ENCODE data around the gene ZKSCAN2. TPM values are rescaled to one million over a fixed set of nuclear protein-coding genes. Genes with fewer than 3 reads are reported as not detected.

Gene ZKSCAN2
- polyA plus RNA-seq, 4 donors: 0.54 to 5.1 (median 0.89) TPM

DNA sequence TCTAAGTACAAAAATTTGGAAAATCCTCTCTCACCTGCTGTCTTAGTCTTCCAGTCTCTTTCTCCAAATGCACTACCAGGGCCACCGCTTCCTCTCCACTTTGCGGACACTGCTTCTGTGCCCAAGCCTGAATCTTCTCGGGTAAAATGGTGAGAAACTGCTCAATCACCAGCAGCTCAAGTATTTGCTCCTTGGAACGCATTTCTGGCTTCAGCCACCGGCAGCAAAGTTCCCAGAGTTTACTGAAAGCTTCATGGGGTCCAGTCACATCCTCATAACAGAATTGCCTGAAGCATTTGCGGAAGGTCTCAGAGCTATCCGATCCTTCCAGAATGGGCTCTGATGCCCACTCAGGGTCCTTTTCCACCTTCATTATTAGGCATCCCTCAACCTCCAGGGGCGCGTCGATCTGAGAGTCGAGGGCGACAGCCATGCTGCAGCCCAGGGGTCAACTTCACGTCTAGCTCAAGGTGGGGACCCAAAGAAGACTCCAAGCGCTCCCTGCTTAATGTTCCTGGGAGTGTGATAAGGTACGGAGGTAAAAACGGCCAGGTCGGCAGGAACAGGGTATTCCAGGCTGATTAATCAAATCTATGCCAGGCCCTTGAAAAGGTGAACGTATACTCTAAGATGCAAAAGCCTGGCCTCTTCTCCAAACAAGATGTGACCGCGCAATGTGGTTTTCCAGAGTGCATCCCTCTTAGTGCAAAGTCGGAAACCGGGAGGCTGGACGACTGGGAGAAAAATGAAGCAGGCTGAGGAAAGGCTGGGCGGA, 763 bp downstream of the ZKSCAN2 start:
- peak in 1 of 2 donors; percentile 15 for DNase-seq
- FAIRE-seq: no peak
- Histone ChIP-seq H3K4me1 (ENCODE audit: control insufficient read depth in 3 of 3, insufficient read depth in 2 of 3, low read depth in 1 of 3, low read length in 2 of 3) (peaks cover 7 to 11% (median 8%) of the 10 kb centered on the region in 3 donors), H3K27me3 (ENCODE audit: control insufficient read depth in 3 of 3, insufficient read depth in 3 of 3, low read length in 3 of 3) (no peaks in the 10 kb centered on the region), H3K27ac (ENCODE audit: low read depth in 1 of 3, low read length in 2 of 3) (peak overlapping the region; percentile 97 to 99 (median 98)), H3K4me3 (ENCODE audit: low read depth in 1 of 3, low read length in 3 of 3) (peak overlapping the region; percentile 64 to 91 (median 84)), H3K9me3 (ENCODE audit: control insufficient read depth in 2 of 2, insufficient read depth in 1 of 2, low read depth in 1 of 2, low read length in 1 of 2) (no peaks in the 10 kb centered on the region), H3K36me3 (ENCODE audit: control insufficient read depth in 3 of 3, insufficient read depth in 2 of 3, low read depth in 1 of 3, low read length in 3 of 3) (peaks cover 2 to 21% (median 3%) of the 10 kb centered on the region in 3 donors)
- WGBS, 3 donors: 3 to 4% (median 4%) methylated on average over 24 of the region's 24 CpGs

- Histone ChIP-seq H3K36me3 (ENCODE audit: control insufficient read depth in 3 of 3, insufficient read depth in 2 of 3, low read depth in 1 of 3, low read length in 3 of 3) (peaks cover 2 to 23% (median 6%) of the 10 kb centered on the region in 3 donors), H3K9me3 (ENCODE audit: control insufficient read depth in 2 of 2, insufficient read depth in 1 of 2, low read depth in 1 of 2, low read length in 1 of 2) (no peaks in the 10 kb centered on the region), H3K27me3 (ENCODE audit: control insufficient read depth in 3 of 3, insufficient read depth in 3 of 3, low read length in 3 of 3) (no peaks in the 10 kb centered on the region), H3K4me3 (ENCODE audit: low read depth in 1 of 3, low read length in 3 of 3) (no peak overlapping the region), H3K27ac (ENCODE audit: low read depth in 1 of 3, low read length in 2 of 3) (no peak overlapping the region), H3K4me1 (ENCODE audit: control insufficient read depth in 3 of 3, insufficient read depth in 2 of 3, low read depth in 1 of 3, low read length in 2 of 3) (peaks cover under 1 to 5% (median 4%) of the 10 kb centered on the region in 3 donors)
- 92 to 100% (median 98%) methylated on average over 2 of the region's 2 CpGs for WGBS, 3 donors
- FAIRE-seq: no peak
- DNase-seq: no peak
These were observed 4.3 kb downstream of the ZKSCAN2 start for GRCh38 chr16:25253322-25253721.

DNA sequence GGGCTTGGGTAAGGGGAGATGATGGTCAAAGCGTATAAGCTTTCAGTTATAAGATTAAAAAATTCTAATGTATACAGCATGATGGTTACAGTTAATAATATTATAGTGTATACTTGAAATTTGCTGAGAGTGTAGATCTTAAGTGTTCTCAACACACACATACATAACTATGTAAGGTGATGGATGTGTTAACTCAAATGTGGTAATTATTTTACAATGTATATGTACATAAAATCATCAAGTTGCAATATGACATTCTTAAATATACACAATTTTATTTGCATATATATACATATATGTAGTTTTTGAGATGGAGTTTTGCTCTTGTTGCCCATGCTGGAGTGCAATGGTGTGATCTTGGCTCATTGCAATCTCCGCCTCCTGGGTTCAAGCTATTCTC, 7.2 kb downstream of the ZKSCAN2 start:
- no peaks in the 10 kb centered on the region for H3K9me3 ChIP-seq (ENCODE audit: control insufficient read depth in 2 of 2, insufficient read depth in 1 of 2, low read depth in 1 of 2, low read length in 1 of 2)
- H3K36me3 ChIP-seq (ENCODE audit: control insufficient read depth in 3 of 3, insufficient read depth in 2 of 3, low read depth in 1 of 3, low read length in 3 of 3): peaks cover 2 to 30% (median 6%) of the 10 kb centered on the region in 3 donors
- FAIRE-seq (no peak), DNase-seq (no peak)
- H3K4me1 ChIP-seq (ENCODE audit: control insufficient read depth in 3 of 3, insufficient read depth in 2 of 3, low read depth in 1 of 3, low read length in 2 of 3): no peaks in the 10 kb centered on the region
- H3K27ac ChIP-seq (ENCODE audit: low read depth in 1 of 3, low read length in 2 of 3): no peak overlapping the region
- WGBS, 3 donors: 95 to 100% (median 97%) methylated on average over 2 of the region's 2 CpGs
- no peak overlapping the region for H3K4me3 ChIP-seq (ENCODE audit: low read depth in 1 of 3, low read length in 3 of 3)
- H3K27me3 ChIP-seq (ENCODE audit: control insufficient read depth in 3 of 3, insufficient read depth in 3 of 3, low read length in 3 of 3): no peaks in the 10 kb centered on the region

GRCh38 chr16:25235991-25236390, 21.7 kb downstream of the ZKSCAN2 start:
- FAIRE-seq (no peak), DNase-seq (no peak)
- WGBS, 3 donors: 83 to 89% (median 83%) methylated on average over 3 of the region's 3 CpGs
- Histone ChIP-seq H3K9me3 (ENCODE audit: control insufficient read depth in 2 of 2, insufficient read depth in 1 of 2, low read depth in 1 of 2, low read length in 1 of 2) (no peaks in the 10 kb centered on the region), H3K4me1 (ENCODE audit: control insufficient read depth in 3 of 3, insufficient read depth in 2 of 3, low read depth in 1 of 3, low read length in 2 of 3) (no peaks in the 10 kb centered on the region), H3K27me3 (ENCODE audit: control insufficient read depth in 3 of 3, insufficient read depth in 3 of 3, low read length in 3 of 3) (no peaks in the 10 kb centered on the region), H3K36me3 (ENCODE audit: control insufficient read depth in 3 of 3, insufficient read depth in 2 of 3, low read depth in 1 of 3, low read length in 3 of 3) (peaks cover 0 to 8% (median 0%) of the 10 kb centered on the region in 3 donors), H3K4me3 (ENCODE audit: low read depth in 1 of 3, low read length in 3 of 3) (no peak overlapping the region), H3K27ac (ENCODE audit: low read depth in 1 of 3, low read length in 2 of 3) (no peak overlapping the region)

DNA sequence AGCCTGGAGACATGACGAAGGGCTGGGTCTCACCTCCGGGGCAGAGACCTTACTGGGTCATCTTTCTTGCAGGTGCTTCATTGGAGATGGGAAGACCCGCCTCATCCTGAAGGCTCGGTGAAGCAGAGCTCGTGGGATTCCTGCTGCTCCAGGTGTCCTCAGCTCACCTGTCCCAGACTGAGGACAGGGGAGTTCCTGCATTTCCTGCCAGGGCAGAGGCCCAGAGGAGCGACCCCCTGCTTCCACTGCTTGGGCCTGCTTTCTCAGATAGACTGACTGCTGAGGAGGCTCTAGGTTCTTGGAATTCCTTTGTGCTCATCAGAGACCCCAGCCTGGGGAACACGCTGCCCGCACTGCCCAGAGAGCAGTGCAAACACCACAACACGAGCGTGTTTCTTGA, 29.3 kb downstream of the ZKSCAN2 start:
- FAIRE-seq: no peak
- 75 to 86% (median 86%) methylated on average over 10 of the region's 10 CpGs for WGBS, 3 donors

GRCh38 chr16:25224731-25225319, 32.8 kb downstream of the ZKSCAN2 start:
- no peaks in the 10 kb centered on the region for H3K9me3 ChIP-seq (ENCODE audit: control insufficient read depth in 2 of 2, insufficient read depth in 1 of 2, low read depth in 1 of 2, low read length in 1 of 2)
- H3K4me1 ChIP-seq (ENCODE audit: control insufficient read depth in 3 of 3, insufficient read depth in 2 of 3, low read depth in 1 of 3, low read length in 2 of 3): no peaks in the 10 kb centered on the region
- no peaks in the 10 kb centered on the region for H3K36me3 ChIP-seq (ENCODE audit: control insufficient read depth in 3 of 3, insufficient read depth in 2 of 3, low read depth in 1 of 3, low read length in 3 of 3)
- no peaks in the 10 kb centered on the region for H3K27me3 ChIP-seq (ENCODE audit: control insufficient read depth in 3 of 3, insufficient read depth in 3 of 3, low read length in 3 of 3)
- no peak for DNase-seq
- no peak for FAIRE-seq
- no peak overlapping the region for H3K27ac ChIP-seq (ENCODE audit: low read depth in 1 of 3, low read length in 2 of 3)
- no peak overlapping the region for H3K4me3 ChIP-seq (ENCODE audit: low read depth in 1 of 3, low read length in 3 of 3)
- WGBS, 3 donors: 71 to 75% (median 73%) methylated on average over 7 of the region's 7 CpGs

More for the DNA sequence above, 29.3 kb downstream of the ZKSCAN2 start:
- Histone ChIP-seq H3K9me3 (ENCODE audit: control insufficient read depth in 2 of 2, insufficient read depth in 1 of 2, low read depth in 1 of 2, low read length in 1 of 2) (no peaks in the 10 kb centered on the region), H3K36me3 (ENCODE audit: control insufficient read depth in 3 of 3, insufficient read depth in 2 of 3, low read depth in 1 of 3, low read length in 3 of 3) (no peaks in the 10 kb centered on the region), H3K27ac (ENCODE audit: low read depth in 1 of 3, low read length in 2 of 3) (no peak overlapping the region), H3K4me3 (ENCODE audit: low read depth in 1 of 3, low read length in 3 of 3) (no peak overlapping the region), H3K4me1 (ENCODE audit: control insufficient read depth in 3 of 3, insufficient read depth in 2 of 3, low read depth in 1 of 3, low read length in 2 of 3) (no peaks in the 10 kb centered on the region), H3K27me3 (ENCODE audit: control insufficient read depth in 3 of 3, insufficient read depth in 3 of 3, low read length in 3 of 3) (no peaks in the 10 kb centered on the region)
- no peak for DNase-seq

DNA sequence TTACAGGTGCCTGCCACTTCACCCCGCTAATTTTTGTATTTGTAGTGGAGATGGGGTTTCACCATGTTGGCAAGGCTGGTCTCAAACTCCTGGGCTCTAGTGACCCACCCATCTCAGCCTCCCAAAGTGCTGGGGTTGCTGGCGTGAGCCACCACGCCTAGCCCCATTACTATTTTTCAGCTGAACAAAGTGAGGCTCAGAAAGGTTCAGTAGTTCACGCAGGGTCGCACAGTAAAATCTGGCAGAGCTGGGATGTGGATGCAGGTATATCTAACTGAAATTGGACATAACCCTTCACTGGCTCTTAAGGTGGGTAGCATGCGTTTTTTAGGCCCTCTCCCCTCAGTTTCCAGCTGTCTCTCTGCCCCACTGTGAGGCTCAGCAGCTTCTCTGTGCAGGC, 33.7 kb downstream of the ZKSCAN2 start:
- H3K4me3 ChIP-seq (ENCODE audit: low read depth in 1 of 3, low read length in 3 of 3): no peak overlapping the region
- no peaks in the 10 kb centered on the region for H3K27me3 ChIP-seq (ENCODE audit: control insufficient read depth in 3 of 3, insufficient read depth in 3 of 3, low read length in 3 of 3)
- H3K27ac ChIP-seq (ENCODE audit: low read depth in 1 of 3, low read length in 2 of 3): no peak overlapping the region
- H3K4me1 ChIP-seq (ENCODE audit: control insufficient read depth in 3 of 3, insufficient read depth in 2 of 3, low read depth in 1 of 3, low read length in 2 of 3): no peaks in the 10 kb centered on the region
- no peaks in the 10 kb centered on the region for H3K36me3 ChIP-seq (ENCODE audit: control insufficient read depth in 3 of 3, insufficient read depth in 2 of 3, low read depth in 1 of 3, low read length in 3 of 3)
- no peak for DNase-seq
- no peak for FAIRE-seq
- WGBS, 3 donors: 74 to 87% (median 85%) methylated on average over 6 of the region's 6 CpGs
- H3K9me3 ChIP-seq (ENCODE audit: control insufficient read depth in 2 of 2, insufficient read depth in 1 of 2, low read depth in 1 of 2, low read length in 1 of 2): no peaks in the 10 kb centered on the region

- no peak for DNase-seq
- Histone ChIP-seq H3K9me3 (ENCODE audit: control insufficient read depth in 2 of 2, insufficient read depth in 1 of 2, low read depth in 1 of 2, low read length in 1 of 2) (no peaks in the 10 kb centered on the region), H3K27ac (ENCODE audit: low read depth in 1 of 3, low read length in 2 of 3) (no peak overlapping the region), H3K27me3 (ENCODE audit: control insufficient read depth in 3 of 3, insufficient read depth in 3 of 3, low read length in 3 of 3) (no peaks in the 10 kb centered on the region), H3K36me3 (ENCODE audit: control insufficient read depth in 3 of 3, insufficient read depth in 2 of 3, low read depth in 1 of 3, low read length in 3 of 3) (no peaks in the 10 kb centered on the region), H3K4me1 (ENCODE audit: control insufficient read depth in 3 of 3, insufficient read depth in 2 of 3, low read depth in 1 of 3, low read length in 2 of 3) (no peaks in the 10 kb centered on the region), H3K4me3 (ENCODE audit: low read depth in 1 of 3, low read length in 3 of 3) (no peak overlapping the region)
- WGBS, 3 donors: 66 to 80% (median 73%) methylated on average over 8 of the region's 8 CpGs
- no peak for FAIRE-seq
These were observed 34.7 kb downstream of the ZKSCAN2 start for GRCh38 chr16:25222959-25223358.
